Activated T-helper 1 cell treated with Interleukin-2 at 50 U/mL for 16 hours (primary cell): ENCODE results near the gene PTOV1.

ENCODE experiments used
- DNase-seq: peaks from one replicate; pipeline ENCODE4 v3.0.0-alpha.2; 2020; ENCODE audit warnings: low read depth

The PTOV1 gene

GRCh38 chr19:49889687-49890348 lies 38.9 kb downstream of the PTOV1 start:
- DNase-seq = peak; percentile 65

- DNase-seq = peak; percentile 53
These were observed 39.7 kb downstream of the PTOV1 start for GRCh38 chr19:49890349-49891311.

GRCh38 chr19:49891393-49891792 lies 40.4 kb downstream of the PTOV1 start:
- no peak for DNase-seq

- DNase-seq = no peak
These were observed 41.8 kb downstream of the PTOV1 start for GRCh38 chr19:49892716-49893115.

GRCh38 chr19:49894011-49894664 lies 43.2 kb downstream of the PTOV1 start:
- DNase-seq = no peak

- DNase-seq = no peak
These were observed 44.1 kb downstream of the PTOV1 start for GRCh38 chr19:49894879-49895565.

GRCh38 chr19:49895566-49896297 lies 44.8 kb downstream of the PTOV1 start:
- DNase-seq = no peak

- DNase-seq = peak; percentile 33
These were observed 46.1 kb downstream of the PTOV1 start, which contains the start of gene IL4I1 for GRCh38 chr19:49896863-49897621. Gene IL4I1, minus strand, starts transcription at chr19:49896887. Its CDS starts 727 bp downstream, at chr19:49896160.

GRCh38 chr19:49904136-49904535 lies 53.2 kb downstream of the PTOV1 start:
- no peak for DNase-seq

GRCh38 chr19:49906879-49907564 lies 56.1 kb downstream of the PTOV1 start:
- DNase-seq = no peak

GRCh38 chr19:49907745-49908446 lies 56.9 kb downstream of the PTOV1 start:
- DNase-seq = no peak

GRCh38 chr19:49908480-49909420 lies 57.8 kb downstream of the PTOV1 start:
- no peak for DNase-seq

GRCh38 chr19:49910179-49910578 lies 59.2 kb downstream of the PTOV1 start:
- no peak for DNase-seq
